Esophagus squamous epithelium (tissue), 5 donors: Measurements from ENCODE around the gene PGC. TPM values are rescaled to one million over a fixed set of nuclear protein-coding genes. Genes with fewer than 3 reads are reported as not detected.

ENCODE experiments used
- DNase-seq: peaks from one replicate; lab custom pipeline; 2025; lab: John Stamatoyannopoulos, UW
- H3K27ac ChIP-seq, 4 donors: fragments of 200-600 bp; sonication (generic); one replicate each; pipeline ENCODE4 v1.5.1; 2016 to 2019; ENCODE audit warnings: mild to moderate bottlenecking in 1 of 4
- H3K27me3 ChIP-seq, 4 donors: fragments of 200-600 bp; sonication (generic); 1 replicate in 3 of 4; 2 replicates in 1 of 4; pipeline versions ENCODE4 v1.5.1 to v1.6.0; 2017 to 2021; ENCODE audit warnings: antibody characterized with exemption in 1 of 4
- H3K36me3 ChIP-seq, 3 donors: fragments of 200-600 bp; sonication (generic); one replicate each; pipeline ENCODE4 v1.5.1; 2016 to 2019
- H3K4me1 ChIP-seq, 3 donors: fragments of 200-600 bp; sonication (generic); one replicate each; pipeline ENCODE4 v1.5.1; 2017 to 2019
- H3K4me3 ChIP-seq, 4 donors: fragments of 200-600 bp; sonication (generic); 1 replicate in 3 of 4; 2 replicates in 1 of 4; pipeline ENCODE4 v1.5.1; 2016 to 2019; ENCODE audit warnings: mild to moderate bottlenecking in 2 of 4, moderate library complexity in 1 of 4
- H3K9me3 ChIP-seq, 3 donors: fragments of 200-600 bp; sonication (generic); one replicate each; pipeline ENCODE4 v1.5.1; 2016 to 2019
- POLR2A ChIP-seq, 4 donors: fragments of 450-650 bp; IDR thresholded peaks; one replicate each; pipeline ENCODE4 v1.6.1; 2017; ENCODE audit warnings: antibody characterized with exemption in 4 of 4, mild to moderate bottlenecking in 4 of 4, moderate library complexity in 3 of 4
- WGBS, 2 donors: methylation state at CpG; one replicate each; pipeline ENCODE4 v1.1.5; 2018; 5-methylcytosine and 5-hydroxymethylcytosine counted together
- intact Hi-C: fragments of 100-400 bp; cut with DNase I; formaldehyde crosslinking; loops from one replicate; pipeline ENCODE4 v1.15.0; 2022
- total RNA-seq, 4 donors: library from RNA; depleted of rRNA; stranded (reverse); fragments of >200 nt; gene quantifications; one replicate each; pipeline ENCODE4 v1.1.0, GENCODE V29; 2016
- TF ChIP-seq, protein P1 (sequence below), 6 experiments: fragments of 450-650 bp in 4 of 6; fragments of 200-600 bp in 2 of 6; sonication (generic) in 2 of 6; IDR thresholded peaks; one replicate each; pipeline ENCODE4 v1.5.1; 2016 to 2019; ENCODE audit warnings: antibody characterized with exemption in 6 of 6, mild to moderate bottlenecking in 4 of 6, moderate library complexity in 4 of 6
- donor health status: DM: yes; HTN: yes; CAD: no.

The PGC gene
- total RNA-seq, 4 donors from 2014 or later: 0.95 TPM; not detected in 3

DNA sequence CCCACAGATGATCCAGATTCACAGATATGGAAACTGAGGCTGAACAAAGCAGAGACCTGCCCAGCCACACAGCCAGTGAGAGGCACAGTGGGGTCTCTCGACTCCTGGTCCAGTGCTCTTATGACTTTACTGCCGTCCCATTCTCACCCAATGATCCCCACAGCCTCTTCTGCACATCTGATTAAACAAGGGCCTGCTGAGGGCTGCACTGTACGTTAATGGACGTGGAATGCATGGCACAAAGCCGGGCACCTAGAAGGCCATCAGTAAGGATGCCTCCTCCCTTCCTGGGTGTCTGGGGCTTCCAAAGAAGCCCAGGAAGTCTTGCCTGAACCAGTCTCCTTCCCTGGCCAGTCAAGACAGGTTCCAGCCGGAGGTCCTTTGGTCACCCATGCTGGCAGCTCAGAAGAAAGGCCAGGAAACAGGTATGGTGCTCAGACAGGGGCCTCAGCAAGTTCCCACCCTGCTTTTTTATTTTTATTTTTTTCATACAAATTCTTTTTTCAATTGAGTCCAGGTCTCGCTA lies 15.6 kb downstream of the PGC start:
- Histone ChIP-seq H3K27me3 (no peaks in the 10 kb centered on the region), H3K9me3 (no peaks in the 10 kb centered on the region), H3K4me3 (peak overlapping the region in 1 of 4 donors; percentile 22), H3K36me3 (peaks cover 0 to 14% (median 0%) of the 10 kb centered on the region in 3 donors), H3K27ac (peak overlapping the region in 1 of 4 donors; percentile 33), H3K4me1 (peaks cover 26 to 83% (median 29%) of the 10 kb centered on the region in 3 donors)
- TF ChIP-seq, protein P1, sequence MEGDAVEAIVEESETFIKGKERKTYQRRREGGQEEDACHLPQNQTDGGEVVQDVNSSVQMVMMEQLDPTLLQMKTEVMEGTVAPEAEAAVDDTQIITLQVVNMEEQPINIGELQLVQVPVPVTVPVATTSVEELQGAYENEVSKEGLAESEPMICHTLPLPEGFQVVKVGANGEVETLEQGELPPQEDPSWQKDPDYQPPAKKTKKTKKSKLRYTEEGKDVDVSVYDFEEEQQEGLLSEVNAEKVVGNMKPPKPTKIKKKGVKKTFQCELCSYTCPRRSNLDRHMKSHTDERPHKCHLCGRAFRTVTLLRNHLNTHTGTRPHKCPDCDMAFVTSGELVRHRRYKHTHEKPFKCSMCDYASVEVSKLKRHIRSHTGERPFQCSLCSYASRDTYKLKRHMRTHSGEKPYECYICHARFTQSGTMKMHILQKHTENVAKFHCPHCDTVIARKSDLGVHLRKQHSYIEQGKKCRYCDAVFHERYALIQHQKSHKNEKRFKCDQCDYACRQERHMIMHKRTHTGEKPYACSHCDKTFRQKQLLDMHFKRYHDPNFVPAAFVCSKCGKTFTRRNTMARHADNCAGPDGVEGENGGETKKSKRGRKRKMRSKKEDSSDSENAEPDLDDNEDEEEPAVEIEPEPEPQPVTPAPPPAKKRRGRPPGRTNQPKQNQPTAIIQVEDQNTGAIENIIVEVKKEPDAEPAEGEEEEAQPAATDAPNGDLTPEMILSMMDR (IDR thresholded peaks at IDR 0.05): no peak
- no peak for TF ChIP-seq POLR2A (IDR thresholded peaks at IDR 0.05)
- intact Hi-C loops: no loop called here
- 35 to 51% methylated on average over 4 to 6 of the region's 7 CpGs for WGBS, 2 donors
- DNase-seq: no peak

DNA sequence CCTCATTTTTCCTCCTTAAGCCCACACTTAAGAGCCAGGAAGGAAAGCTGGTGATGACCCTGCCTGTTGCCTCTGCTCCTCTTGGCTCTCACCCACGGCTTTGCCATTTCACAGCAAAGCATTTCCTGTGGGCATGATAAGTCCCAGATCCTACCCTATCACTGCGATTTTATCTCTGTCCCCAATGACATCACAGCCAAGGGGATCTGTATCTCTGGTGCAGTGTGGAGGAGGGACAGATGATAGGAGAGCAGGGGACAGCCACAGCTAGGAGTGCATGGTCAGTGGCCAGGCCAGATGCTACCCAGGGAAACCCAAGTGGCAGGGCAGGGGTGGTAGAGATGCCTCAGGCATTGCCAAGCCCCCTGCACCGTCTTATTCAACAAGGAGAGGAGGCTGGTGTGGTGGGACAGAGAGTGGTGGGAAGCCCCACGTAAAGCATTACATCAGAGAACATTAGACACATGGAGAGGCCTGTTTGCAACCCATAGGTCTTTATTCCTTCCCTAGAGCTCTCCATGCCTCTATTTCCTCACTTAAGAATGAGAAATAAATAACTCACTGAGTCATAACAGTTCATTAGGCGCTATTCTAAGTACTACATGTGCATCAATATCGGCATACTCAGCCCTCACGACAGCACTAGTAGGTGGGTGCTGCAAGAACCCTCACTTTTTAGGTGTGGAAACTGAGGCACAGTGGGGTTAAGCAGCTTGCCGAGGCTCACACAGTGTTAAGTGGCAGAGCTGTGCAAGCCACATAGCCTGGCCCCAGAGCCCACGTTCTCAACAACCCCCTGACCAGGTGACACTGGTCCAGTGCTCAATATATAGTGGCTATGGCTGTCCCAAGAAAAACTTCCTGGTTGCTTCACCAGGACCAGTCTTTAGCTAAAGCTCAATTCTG lies 16.4 kb downstream of the PGC start:
- H3K27ac ChIP-seq: no peak overlapping the region
- peak overlapping the region in 1 of 4 donors; percentile 22 for H3K4me3 ChIP-seq
- no peak for DNase-seq
- no peaks in the 10 kb centered on the region for H3K9me3 ChIP-seq
- peaks cover 0 to 14% (median 0%) of the 10 kb centered on the region in 3 donors for H3K36me3 ChIP-seq
- 58 to 69% methylated on average over 8 to 9 of the region's 9 CpGs for WGBS, 2 donors
- peaks cover 24 to 79% (median 25%) of the 10 kb centered on the region in 3 donors for H3K4me1 ChIP-seq
- no peaks in the 10 kb centered on the region for H3K27me3 ChIP-seq
- intact Hi-C loops: no loop called here
- no peak for TF ChIP-seq POLR2A (IDR thresholded peaks at IDR 0.05)
- TF ChIP-seq, protein P1 (IDR thresholded peaks at IDR 0.05): no peak

DNA sequence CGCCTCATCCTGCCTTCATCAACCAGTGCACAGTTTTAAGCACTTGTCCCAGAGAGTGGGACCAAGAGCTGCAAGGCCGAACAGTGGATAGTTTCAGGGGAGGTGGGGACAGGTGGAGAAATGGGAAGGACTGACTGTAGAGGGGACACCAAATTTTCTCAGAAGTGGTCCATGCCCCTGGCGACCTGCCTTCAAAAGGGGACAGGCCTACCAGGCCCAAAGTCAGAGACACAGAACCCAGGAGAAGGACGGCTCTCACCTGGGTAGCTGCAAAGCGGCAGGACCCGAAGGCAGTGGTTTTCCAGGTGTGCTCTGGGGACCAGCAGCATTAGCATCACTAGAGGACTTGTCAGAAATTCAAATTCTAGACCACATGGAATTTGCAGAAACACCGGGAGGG lies 17.6 kb downstream of the PGC start:
- Histone ChIP-seq H3K36me3 (peaks cover 0 to 14% (median 0%) of the 10 kb centered on the region in 3 donors), H3K9me3 (no peaks in the 10 kb centered on the region), H3K27me3 (no peaks in the 10 kb centered on the region), H3K4me3 (no peak overlapping the region), H3K4me1 (peaks cover 25 to 84% (median 27%) of the 10 kb centered on the region in 3 donors), H3K27ac (no peak overlapping the region)
- intact Hi-C loops: no loop called here
- TF ChIP-seq, protein P1 (IDR thresholded peaks at IDR 0.05): no peak
- TF ChIP-seq POLR2A (IDR thresholded peaks at IDR 0.05): no peak
- 56 to 94% methylated on average over 6 to 7 of the region's 7 CpGs for whole genome bisulfite sequencing, 2 donors
- DNase-seq: no peak

DNA sequence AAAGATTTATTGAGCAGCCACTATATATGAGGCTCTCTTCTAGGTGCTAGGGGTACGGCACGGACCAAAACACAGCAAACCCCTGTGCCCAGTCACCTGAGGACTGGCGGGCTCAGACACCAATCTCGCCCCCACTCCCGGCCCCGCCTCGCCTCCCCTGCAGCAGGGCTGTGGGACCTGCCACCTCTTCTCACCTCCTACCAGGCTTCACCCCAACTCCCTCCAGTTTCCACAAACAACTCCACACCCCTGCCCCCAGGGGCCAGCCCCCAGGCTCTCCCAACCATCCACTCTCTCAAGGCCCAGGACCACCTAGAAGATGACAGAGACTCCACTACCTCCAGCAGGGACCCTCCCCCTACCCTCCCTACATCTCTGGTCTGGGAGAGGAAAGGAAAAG lies 18.2 kb downstream of the PGC start:
- intact Hi-C loops: no loop called here
- peaks cover 29 to 84% (median 34%) of the 10 kb centered on the region in 3 donors for H3K4me1 ChIP-seq
- no peak for DNase-seq
- peaks cover 0 to 14% (median 0%) of the 10 kb centered on the region in 3 donors for H3K36me3 ChIP-seq
- 81 to 100% methylated on average over 1 to 3 of the region's 7 CpGs for WGBS, 2 donors
- no peak for TF ChIP-seq POLR2A (IDR thresholded peaks at IDR 0.05)
- TF ChIP-seq, protein P1 (IDR thresholded peaks at IDR 0.05): no peak
- H3K27me3 ChIP-seq: no peaks in the 10 kb centered on the region
- H3K4me3 ChIP-seq: no peak overlapping the region
- H3K27ac ChIP-seq: peak overlapping the region in 2 of 4 donors; percentile 18 to 40
- H3K9me3 ChIP-seq: no peaks in the 10 kb centered on the region
